Astrocyte of the spinal cord (primary cell): ENCODE measurements around the gene DCAF17.

ENCODE experiments used
- DNase-seq: peaks from one replicate; pipeline ENCODE4 v3.0.0; 2011; ENCODE audit warnings: low read depth, low spot score
- H3K4me3 ChIP-seq: 2 replicates; pipeline ENCODE4 v1.5.1; 2011; ENCODE audit warnings: low read depth, mild to moderate bottlenecking, low read length, moderate library complexity
- CTCF ChIP-seq: IDR thresholded peaks from 2 replicates; pipeline ENCODE4 v1.5.1; 2012; ENCODE audit warnings: low read depth, mild to moderate bottlenecking, low read length, inconsistent platforms
- in situ Hi-C: cut with HindIII; loops from 2 replicates; pipeline ENCODE4 v1.10.0; 2017; ENCODE audit warnings: low sequenced_read_pairs

Gene DCAF17

DNA sequence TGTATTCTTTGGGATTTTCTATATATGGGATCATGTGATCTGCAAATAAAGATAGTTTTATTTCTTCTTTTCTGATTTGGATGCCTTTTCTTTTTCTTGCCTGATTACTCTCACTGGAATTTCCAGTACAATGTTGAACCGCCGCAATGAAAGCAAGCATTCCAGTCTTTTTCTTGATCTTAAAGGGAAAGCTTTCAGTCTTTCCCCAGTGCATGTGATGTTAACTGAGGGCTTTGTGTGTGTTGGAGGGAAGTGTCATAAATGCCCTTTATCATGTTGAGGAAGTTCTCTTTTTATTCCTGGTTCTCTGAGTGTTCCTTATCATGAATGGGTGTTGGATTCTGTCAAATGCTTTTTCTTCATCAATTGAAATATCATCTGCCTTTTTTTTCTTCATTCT, 71.3 kb downstream of the DCAF17 start:
- in situ Hi-C loops, result no loop called here
- no peak for TF ChIP-seq CTCF
- H3K4me3 ChIP-seq, result no peak overlapping the region
- peak; percentile 48 for DNase-seq

GRCh38 chr2:171509945-171510731, 76.1 kb downstream of the DCAF17 start:
- in situ Hi-C loops, result no loop called here
- H3K4me3 ChIP-seq, result no peak overlapping the region
- DNase-seq, result no peak
- TF ChIP-seq CTCF, result no peak

DNA sequence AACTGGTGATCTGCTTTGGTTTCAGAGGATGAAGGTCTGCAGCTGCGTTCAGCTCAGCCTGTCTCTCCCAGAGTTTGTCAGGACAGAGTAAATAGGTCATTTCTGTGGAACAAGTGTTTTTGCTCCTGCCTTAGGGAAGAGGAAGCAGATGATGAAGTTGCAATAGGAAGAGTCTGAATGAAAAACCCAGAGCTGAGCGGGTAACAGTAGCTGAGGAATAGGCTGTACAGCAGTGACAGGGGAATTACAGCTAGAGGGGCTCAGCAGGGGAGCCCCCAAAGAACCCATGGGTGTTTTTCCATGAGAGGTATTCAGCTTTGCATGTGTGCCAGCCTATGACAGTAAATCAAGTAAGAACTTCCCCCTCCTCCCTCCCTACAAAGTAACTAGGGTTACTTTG, 78.0 kb downstream of the DCAF17 start:
- DNase-seq, result no peak
- no peak overlapping the region for H3K4me3 ChIP-seq
- TF ChIP-seq CTCF, result no peak
- in situ Hi-C loops, result no loop called here

GRCh38 chr2:171512683-171513195, 78.7 kb downstream of the DCAF17 start:
- in situ Hi-C loops, result no loop called here
- DNase-seq, result no peak
- no peak for TF ChIP-seq CTCF
- no peak overlapping the region for H3K4me3 ChIP-seq

DNA sequence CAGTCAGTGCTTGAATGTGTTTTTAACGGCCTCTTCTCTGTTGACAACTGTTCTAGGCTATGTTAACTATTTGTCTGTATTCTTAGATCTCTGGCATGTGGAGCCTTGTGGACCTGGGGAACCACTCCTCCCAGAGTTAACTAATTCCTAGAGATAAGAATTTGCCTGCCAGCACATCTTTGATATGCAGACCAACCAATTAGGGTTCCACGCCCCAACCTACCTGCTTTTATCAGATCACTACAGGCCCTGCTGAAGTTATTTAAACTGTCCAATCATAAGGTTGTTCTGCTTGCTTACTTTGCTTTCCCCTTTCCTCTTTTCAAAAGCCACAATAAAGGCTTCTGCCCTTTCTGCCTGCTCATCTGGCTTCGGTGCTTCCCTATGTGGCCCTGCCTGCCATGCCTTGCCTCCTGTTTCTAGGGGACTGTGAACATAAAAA, 79.7 kb downstream of the DCAF17 start:
- no peak for DNase-seq
- no peak for TF ChIP-seq CTCF
- H3K4me3 ChIP-seq, result no peak overlapping the region
- in situ Hi-C loops, result no loop called here

DNA sequence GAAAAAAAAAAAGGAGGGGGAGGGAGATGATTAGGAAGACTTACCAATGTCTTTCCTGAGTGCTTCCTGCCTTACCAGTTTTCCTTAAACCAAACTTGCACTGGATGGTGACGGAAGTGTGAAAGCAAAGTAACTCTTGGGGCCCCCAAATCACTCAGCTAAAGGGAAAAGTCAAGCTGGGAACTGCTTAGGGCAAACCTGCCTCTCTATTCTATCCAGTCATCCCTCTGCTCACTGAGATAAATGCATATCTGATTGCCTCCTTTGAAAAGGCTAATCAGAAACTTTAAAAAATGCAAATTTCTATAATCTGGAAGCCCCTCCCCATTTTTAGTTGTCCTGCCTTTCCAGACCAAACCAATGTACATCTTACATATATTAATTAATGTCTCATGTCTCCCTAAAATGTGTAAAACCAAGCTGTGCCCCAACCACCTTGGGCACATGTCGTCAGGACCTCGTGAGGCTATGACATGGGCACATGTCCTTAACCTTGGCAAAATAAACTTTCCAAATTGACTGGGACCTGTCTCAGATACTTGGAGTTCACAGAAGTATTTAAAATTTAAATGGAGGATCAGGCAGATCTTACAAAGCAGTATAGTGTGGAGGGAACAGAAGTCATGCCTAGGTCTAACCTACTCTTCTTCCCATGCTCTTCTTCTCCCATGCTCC, 81.0 kb downstream of the DCAF17 start:
- DNase-seq, result no peak
- in situ Hi-C loops, result no loop called here
- no peak overlapping the region for H3K4me3 ChIP-seq
- no peak for TF ChIP-seq CTCF
